H9 (cell line): ENCODE measurements around the gene TP53. TPM values are rescaled to one million over a fixed set of nuclear protein-coding genes. Genes with fewer than 3 reads are reported as not detected.

Experiments
- DNase-seq: peaks from one replicate; pipeline ENCODE4 v3.0.0-alpha.2; 2017
- H2AFZ ChIP-seq: one replicate; pipeline ENCODE4 v1.6.1; 2013; ENCODE audit warnings: mild to moderate bottlenecking, low read length, control low read depth, moderate library complexity
- H2AK5ac ChIP-seq: 2 replicates; pipeline ENCODE4 v1.6.1; 2013; ENCODE audit warnings: low read length, control low read depth, mixed read lengths; ENCODE audit not compliant: insufficient read length
- H2BK120ac ChIP-seq: one replicate; pipeline ENCODE4 v1.6.1; 2013; ENCODE audit warnings: low read depth, mild to moderate bottlenecking, low read length, control low read depth, inconsistent platforms; ENCODE audit not compliant: poor library complexity, severe bottlenecking
- H2BK12ac ChIP-seq: 2 replicates; pipeline ENCODE4 v1.6.1; 2013; ENCODE audit warnings: low read length, control low read depth, mixed read lengths, low read depth; ENCODE audit not compliant: insufficient read length
- H2BK15ac ChIP-seq: 2 replicates; pipeline ENCODE4 v1.6.1; 2013; ENCODE audit warnings: low read depth, low read length, control low read depth
- H2BK20ac ChIP-seq: one replicate; pipeline ENCODE4 v1.6.1; 2013; ENCODE audit warnings: low read depth, mild to moderate bottlenecking, low read length, control low read depth, inconsistent platforms; ENCODE audit not compliant: poor library complexity, severe bottlenecking
- H2BK5ac ChIP-seq: 2 replicates; pipeline ENCODE4 v1.6.1; 2013; ENCODE audit warnings: low read length, control low read depth, mixed read lengths; ENCODE audit not compliant: insufficient read length
- H3K14ac ChIP-seq: 2 replicates; pipeline ENCODE4 v1.6.1; 2013; ENCODE audit warnings: low read length, control low read depth; ENCODE audit not compliant: insufficient read depth
- H3K18ac ChIP-seq: 2 replicates; pipeline ENCODE4 v1.6.1; 2013; ENCODE audit warnings: low read depth, mild to moderate bottlenecking, mixed read lengths, low read length, control low read depth; ENCODE audit not compliant: insufficient read length
- H3K23ac ChIP-seq: 2 replicates; pipeline ENCODE4 v1.6.1; 2013; ENCODE audit warnings: low read length, control low read depth, mixed read lengths, low read depth; ENCODE audit not compliant: insufficient read length
- H3K23me2 ChIP-seq: 2 replicates; pipeline ENCODE4 v1.6.1; 2013; ENCODE audit warnings: low read depth, mild to moderate bottlenecking, mixed read lengths, low read length, control low read depth; ENCODE audit not compliant: insufficient read length, poor library complexity, severe bottlenecking
- H3K27ac ChIP-seq: 2 replicates; pipeline ENCODE4 v1.5.1; 2013; ENCODE audit warnings: low read length, control low read depth, mixed read lengths, low read depth; ENCODE audit not compliant: insufficient read length
- H3K27me3 ChIP-seq: 2 replicates; pipeline ENCODE4 v1.6.1; 2013; ENCODE audit warnings: low read length, control low read depth, inconsistent platforms; ENCODE audit not compliant: insufficient read depth
- H3K4ac ChIP-seq: 2 replicates; pipeline ENCODE4 v1.6.1; 2013; ENCODE audit warnings: low read depth, mild to moderate bottlenecking, control low read depth, inconsistent platforms, low read length, moderate library complexity
- H3K4me1 ChIP-seq: 2 replicates; pipeline ENCODE4 v1.6.1; 2013; ENCODE audit warnings: low read length, control low read depth, inconsistent platforms; ENCODE audit not compliant: insufficient read depth
- H3K4me2 ChIP-seq: 2 replicates; pipeline ENCODE4 v1.6.1; 2013; ENCODE audit warnings: low read length, control low read depth, mixed read lengths; ENCODE audit not compliant: insufficient read length, insufficient read depth
- H3K56ac ChIP-seq: 2 replicates; pipeline ENCODE4 v1.6.1; 2013; ENCODE audit warnings: low read depth, mild to moderate bottlenecking, mixed read lengths, low read length, control low read depth; ENCODE audit not compliant: insufficient read length
- H3K79me1 ChIP-seq: 2 replicates; pipeline ENCODE4 v1.6.1; 2013; ENCODE audit warnings: low read depth, mild to moderate bottlenecking, moderate library complexity, low read length, control low read depth, inconsistent platforms; ENCODE audit not compliant: insufficient read depth, poor library complexity, severe bottlenecking
- H3K79me2 ChIP-seq: 2 replicates; pipeline ENCODE4 v1.6.1; 2013; ENCODE audit warnings: low read length, control low read depth, inconsistent platforms; ENCODE audit not compliant: insufficient read depth
- H3K9ac ChIP-seq: 2 replicates; pipeline ENCODE4 v1.6.1; 2013; ENCODE audit warnings: low read length, control low read depth, mixed read lengths; ENCODE audit not compliant: insufficient read length; ENCODE audit errors: extremely low read depth
- H3K9me3 ChIP-seq: one replicate; pipeline ENCODE4 v1.6.1; 2013; ENCODE audit warnings: low read depth, low read length, inconsistent platforms; ENCODE audit not compliant: control insufficient read depth
- H3T11ph ChIP-seq: one replicate; pipeline ENCODE4 v1.6.1; 2013; ENCODE audit warnings: mild to moderate bottlenecking, low read length, control low read depth, inconsistent platforms
- H4K20me1 ChIP-seq: one replicate; pipeline ENCODE4 v1.6.1; 2013; ENCODE audit not compliant: control insufficient read depth, insufficient read length, insufficient read depth
- H4K5ac ChIP-seq: 2 replicates; pipeline ENCODE4 v1.6.1; 2013; ENCODE audit warnings: low read depth, mild to moderate bottlenecking, mixed read lengths, low read length, control low read depth; ENCODE audit not compliant: insufficient read length
- H4K8ac ChIP-seq: replicated peaks from 2 replicates; pipeline ENCODE4 v1.6.1; 2013; ENCODE audit warnings: low read length, control low read depth, mixed read lengths, low read depth; ENCODE audit not compliant: insufficient read length
- H4K91ac ChIP-seq: 2 replicates; pipeline ENCODE4 v1.6.1; 2013; ENCODE audit warnings: low read depth, mild to moderate bottlenecking, moderate library complexity, mixed read lengths, low read length, control low read depth; ENCODE audit not compliant: insufficient read length
- H3K27ac Mint-ChIP-seq, 3 experiments: 2 replicates in 2 of 3; 3 replicates in 1 of 3; pipeline ENCODE4 v1.8.0; 2020 to 2021; ENCODE audit warnings: mixed read lengths in 3 of 3, mild to moderate bottlenecking in 1 of 3, moderate library complexity in 1 of 3
- H3K27me3 Mint-ChIP-seq: 2 replicates; pipeline ENCODE4 v1.8.0; 2021; ENCODE audit warnings: low read depth, mild to moderate bottlenecking, moderate library complexity, mixed read lengths
- H3K36me3 Mint-ChIP-seq, 3 experiments: 2 replicates in 2 of 3; 3 replicates in 1 of 3; pipeline ENCODE4 v1.8.0; 2020 to 2021; ENCODE audit warnings: low read depth in 3 of 3, mixed read lengths in 3 of 3; ENCODE audit not compliant: insufficient read depth in 1 of 3
- H3K4me1 Mint-ChIP-seq, 2 experiments: 2 replicates each; pipeline ENCODE4 v1.8.0; 2020; ENCODE audit warnings: mixed read lengths in 2 of 2
- H3K4me3 Mint-ChIP-seq, 2 experiments: 2 replicates in 1 of 2; 3 replicates in 1 of 2; pipeline ENCODE4 v1.8.0; 2020 to 2021; ENCODE audit warnings: mild to moderate bottlenecking in 2 of 2, mixed read lengths in 2 of 2, moderate library complexity in 1 of 2
- H3K9me3 Mint-ChIP-seq, 2 experiments: 2 replicates in 1 of 2; 3 replicates in 1 of 2; pipeline ENCODE4 v1.8.0; 2020; ENCODE audit warnings: mild to moderate bottlenecking in 2 of 2, mixed read lengths in 2 of 2, moderate library complexity in 1 of 2
- CTCF ChIP-seq: fragments of 200-600 bp; sonication (generic); conservative IDR thresholded peaks from 3 replicates; pipeline ENCODE4 v1.8.0; 2021; ENCODE audit warnings: antibody characterized with exemption, mild to moderate bottlenecking
- WGBS: extraction: QIAGEN DNeasy Blood & Tissue Kit; methylation state at CpG from one replicate; pipeline ENCODE4 v1.1.7; 2013; ENCODE audit warnings: missing lambda C conversion rate, low lambda C conversion rate, mixed read lengths; ENCODE audit not compliant: insufficient read length; ENCODE audit errors: extremely low coverage; 5-methylcytosine and 5-hydroxymethylcytosine counted together
- total RNA-seq: library from RNA; stranded (reverse); gene quantifications from 2 replicates; pipeline ENCODE4 v1.2.1, GENCODE V29; 2021

TP53 gene
- total RNA-seq, 1 experiment from 2014 or later: 163 TPM

GRCh38 chr17:7729816-7730215 is 42.5 kb upstream of the TP53 start:
- no peaks in the 10 kb centered on the region for H3K79me1 ChIP-seq
- no CpG with 5 or more reads among the region's 1 CpG for whole genome bisulfite sequencing
- no peak overlapping the region for H3K23ac ChIP-seq
- H3K4me1 Mint-ChIP-seq: no peaks in the 10 kb centered on the region
- no peaks in the 10 kb centered on the region for H4K20me1 ChIP-seq
- no peak overlapping the region; a peak in 1 of 7 replicates for H3K27ac Mint-ChIP-seq
- TF ChIP-seq CTCF: no peak
- H3K18ac ChIP-seq: no peak overlapping the region
- H3K9me3 Mint-ChIP-seq: no peaks in the 10 kb centered on the region
- H3K27ac ChIP-seq: no peak overlapping the region
- no peak overlapping the region for H3K56ac ChIP-seq
- no peak overlapping the region for H2BK15ac ChIP-seq
- peaks cover 20% of the 10 kb centered on the region for H3K27me3 Mint-ChIP-seq
- H4K8ac ChIP-seq: no peak overlapping the region
- H4K5ac ChIP-seq: no peak overlapping the region
- H2AK5ac ChIP-seq: no peak overlapping the region
- no peak overlapping the region for H3K9ac ChIP-seq
- no peaks in the 10 kb centered on the region for H3K79me2 ChIP-seq
- no peak overlapping the region for H4K91ac ChIP-seq
- H3K23me2 ChIP-seq: no peaks in the 10 kb centered on the region
- no peaks in the 10 kb centered on the region for H3K9me3 ChIP-seq
- H2BK20ac ChIP-seq: no peak overlapping the region
- H3K27me3 ChIP-seq: no peaks in the 10 kb centered on the region
- no peak overlapping the region for H2BK120ac ChIP-seq
- no peak overlapping the region for H3K4me3 Mint-ChIP-seq
- no peaks in the 10 kb centered on the region for H3K36me3 Mint-ChIP-seq
- no peak overlapping the region for H2BK12ac ChIP-seq
- H3K4ac ChIP-seq: no peak overlapping the region
- no peak overlapping the region for H2BK5ac ChIP-seq
- H3K4me1 ChIP-seq: no peaks in the 10 kb centered on the region
- no peak overlapping the region for H3K14ac ChIP-seq
- no peak overlapping the region for H3K4me2 ChIP-seq
- no peak overlapping the region for H2AFZ ChIP-seq
- H3T11ph ChIP-seq: no peak overlapping the region
- DNase-seq: no peak
